ENCODE results near the gene ST6GALNAC2.
"Not testable (repeated sequence)": the region's sequence is repeated elsewhere in the genome, so short reads cannot be mapped to it uniquely, and the experiment has no call there.

The ST6GALNAC2 gene

DNA sequence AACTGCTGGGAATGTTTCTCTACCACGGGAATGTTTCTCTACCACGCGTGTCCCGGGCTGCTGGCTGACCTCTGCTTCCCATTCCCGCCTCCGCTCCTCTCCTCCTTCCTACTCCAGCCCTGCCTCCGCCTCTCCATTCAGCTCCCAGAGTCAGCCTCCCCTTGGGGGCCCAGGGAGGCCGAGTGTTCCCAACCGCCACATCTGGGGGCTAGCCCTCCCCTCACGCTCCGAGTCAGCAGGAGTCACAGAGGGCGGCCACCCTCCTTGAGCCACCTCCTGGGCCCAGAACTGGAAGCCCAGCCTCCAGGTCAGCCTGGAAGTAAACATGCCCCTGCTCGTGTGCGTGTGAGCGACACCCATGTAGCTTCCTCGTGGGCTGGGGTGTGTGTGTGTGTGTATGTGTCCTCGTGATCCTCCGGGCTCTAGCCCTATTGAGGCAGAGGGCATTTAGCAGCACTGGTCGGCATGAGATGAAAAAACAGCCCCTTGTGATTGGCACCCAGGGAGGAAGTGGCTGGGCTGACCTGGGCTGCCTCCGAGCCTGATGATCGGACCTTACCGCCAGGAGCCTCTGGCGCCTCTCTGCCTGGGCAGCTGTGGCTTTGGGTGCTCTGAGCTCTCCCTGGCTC, 55.5 kb downstream of the ST6GALNAC2 start:
- no peak for DNase-seq (ENCODE audit: extremely low read depth in 1 of 2, low read depth in 1 of 2)

DNA sequence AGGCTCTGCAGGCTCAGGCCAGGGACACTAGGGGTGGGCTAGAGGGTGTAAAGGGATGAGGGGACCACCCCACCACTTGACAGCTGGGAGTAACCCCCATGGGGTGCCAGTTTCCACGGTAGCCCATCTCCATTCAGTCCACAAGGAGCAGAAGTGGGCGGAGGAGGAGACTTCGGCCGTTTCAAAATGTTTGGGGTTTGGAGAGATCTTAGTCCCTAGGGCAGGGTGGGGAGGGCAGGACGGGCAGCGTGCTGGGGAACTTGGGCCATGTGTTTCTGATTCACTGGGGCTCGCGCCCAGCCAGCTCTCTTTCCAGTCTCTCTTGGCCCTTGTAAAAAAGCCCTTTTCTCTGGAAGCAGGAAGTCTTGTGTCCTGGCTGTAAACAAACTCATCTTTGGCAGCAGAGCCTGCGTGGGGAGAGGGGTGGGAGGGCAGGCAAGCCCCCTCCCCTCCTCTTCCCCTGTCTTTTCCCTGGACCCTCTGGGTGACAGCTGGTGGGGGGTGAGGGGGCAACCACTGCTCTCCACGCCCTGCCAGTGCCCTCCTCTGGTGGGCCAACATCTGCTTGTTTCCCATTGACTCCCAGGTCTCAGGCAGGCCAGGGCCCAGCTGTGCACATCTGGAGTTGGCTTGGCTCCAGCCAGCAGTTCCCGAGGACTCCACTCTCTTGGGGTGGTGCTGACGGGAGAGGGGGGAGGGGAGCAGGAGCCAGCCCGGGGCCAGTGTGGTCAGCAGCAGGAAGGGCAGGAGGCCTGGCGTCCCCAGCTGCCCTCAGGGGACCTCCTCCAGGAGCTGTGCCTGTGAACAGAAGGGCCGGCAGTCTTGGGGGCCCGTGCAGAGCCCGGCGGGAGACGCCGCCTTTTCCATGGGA, 56.2 kb downstream of the ST6GALNAC2 start:
- DNase-seq (ENCODE audit: extremely low read depth in 1 of 2, low read depth in 1 of 2) = no peak

DNA sequence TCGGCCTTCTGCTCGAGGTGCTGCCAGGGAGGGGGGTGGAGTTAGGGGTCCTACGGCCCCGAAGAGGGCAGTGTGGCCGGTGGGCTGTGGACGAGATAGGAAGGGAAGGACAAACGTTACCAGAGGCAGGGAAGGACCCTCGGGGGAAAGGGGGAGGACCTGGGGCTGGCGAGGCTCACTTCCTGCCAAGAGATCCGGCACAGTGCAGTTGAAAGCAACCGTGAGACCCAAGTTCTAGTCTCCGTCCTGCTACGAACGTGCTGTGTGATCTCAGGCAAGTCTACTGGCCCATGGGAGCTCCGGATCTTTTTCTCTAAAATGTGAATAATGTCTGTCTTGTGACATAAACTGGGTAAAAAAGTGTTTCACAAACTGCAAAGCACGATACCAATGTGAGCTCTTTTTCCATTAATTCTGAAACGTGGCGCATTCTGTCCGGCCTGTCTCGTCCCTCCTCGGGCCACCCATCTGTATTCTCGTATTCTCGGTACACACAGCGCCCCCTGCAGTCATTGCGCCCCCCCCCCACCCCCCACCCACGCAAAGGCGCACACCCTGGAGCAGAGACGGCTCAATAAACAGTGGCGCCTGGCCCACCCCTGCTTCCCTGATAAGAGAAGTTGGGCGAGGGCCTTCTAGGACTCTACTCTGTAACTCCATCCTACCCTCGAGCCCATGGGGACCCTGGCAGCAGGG, 57.0 kb downstream of the ST6GALNAC2 start:
- DNase-seq (ENCODE audit: extremely low read depth in 1 of 2, low read depth in 1 of 2) = no peak

DNA sequence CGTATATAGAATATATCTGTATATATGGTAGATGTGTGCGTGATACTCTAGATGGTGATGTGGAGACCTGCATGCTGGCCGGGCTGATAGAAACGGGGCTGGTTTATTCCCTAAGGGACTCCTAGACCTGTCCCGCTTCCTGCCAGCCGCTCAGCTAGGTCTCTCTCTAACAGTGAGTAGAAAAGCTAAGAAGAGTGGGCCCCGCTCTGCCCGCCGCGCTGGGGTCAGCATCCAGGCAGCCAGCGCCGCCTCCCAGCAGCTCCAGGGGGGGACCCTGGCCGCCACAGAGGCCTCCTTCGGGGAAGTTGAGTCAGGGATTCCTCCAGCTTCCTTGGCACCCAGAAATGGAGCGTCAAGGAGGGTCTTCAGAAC, 57.5 kb downstream of the ST6GALNAC2 start:
- DNase-seq (ENCODE audit: extremely low read depth in 1 of 2, low read depth in 1 of 2) = no peak

DNA sequence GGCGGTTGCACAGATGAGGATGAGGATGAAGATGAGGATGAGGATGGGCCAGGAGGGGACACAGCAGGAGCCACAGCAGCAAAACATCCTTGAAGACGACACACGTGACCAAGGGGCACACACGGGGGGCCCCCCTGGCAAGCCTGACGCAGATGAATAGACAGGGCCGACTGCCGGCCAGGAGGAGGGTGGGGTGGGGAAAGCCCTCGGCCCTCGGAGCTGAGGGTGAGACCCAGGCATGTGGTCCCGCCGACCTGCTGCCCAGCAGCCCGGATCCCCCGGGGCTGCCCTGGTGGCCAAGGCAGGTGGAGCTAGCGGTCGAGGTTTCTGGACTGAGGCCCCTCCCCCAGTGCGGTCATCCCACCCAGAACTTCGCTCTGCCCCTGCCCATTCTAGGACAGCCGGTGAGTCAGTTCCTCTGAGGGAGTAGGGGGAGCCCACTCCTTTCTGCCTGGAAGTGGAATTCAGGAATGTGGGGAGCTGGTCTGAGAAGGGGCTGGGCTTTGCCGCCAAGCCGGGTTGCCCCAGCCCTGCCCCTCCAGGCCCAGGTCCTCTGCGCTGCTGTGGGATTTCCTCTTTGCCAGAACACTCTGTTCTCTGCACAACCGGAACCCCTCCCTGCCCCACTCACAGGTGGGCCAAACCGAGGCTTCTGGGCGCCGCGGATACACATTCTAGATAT, 58.1 kb downstream of the ST6GALNAC2 start:
- peak; percentile 27 to 28 for DNase-seq (ENCODE audit: extremely low read depth in 1 of 2, low read depth in 1 of 2)

DNA sequence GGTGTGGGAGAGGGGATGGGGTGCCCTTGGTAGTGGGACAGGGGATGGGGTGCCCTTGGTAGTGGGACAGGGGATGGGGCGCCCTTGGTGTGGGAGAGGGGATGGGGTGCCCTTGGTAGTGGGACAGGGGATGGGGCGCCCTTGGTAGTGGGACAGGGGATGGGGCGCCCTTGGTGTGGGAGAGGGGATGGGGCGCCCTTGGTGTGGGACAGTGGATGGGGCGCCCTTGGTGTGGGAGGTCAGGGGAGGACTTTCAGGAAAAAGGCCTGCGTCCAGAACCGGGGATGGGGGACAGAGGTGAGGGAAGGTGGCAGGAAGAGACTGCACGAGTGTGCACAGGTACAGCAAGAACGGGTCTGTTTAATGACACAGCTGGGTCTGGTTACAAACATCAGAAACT, 58.6 kb downstream of the ST6GALNAC2 start:
- DNase-seq (ENCODE audit: extremely low read depth in 1 of 2, low read depth in 1 of 2) = not testable (repeated sequence)

DNA sequence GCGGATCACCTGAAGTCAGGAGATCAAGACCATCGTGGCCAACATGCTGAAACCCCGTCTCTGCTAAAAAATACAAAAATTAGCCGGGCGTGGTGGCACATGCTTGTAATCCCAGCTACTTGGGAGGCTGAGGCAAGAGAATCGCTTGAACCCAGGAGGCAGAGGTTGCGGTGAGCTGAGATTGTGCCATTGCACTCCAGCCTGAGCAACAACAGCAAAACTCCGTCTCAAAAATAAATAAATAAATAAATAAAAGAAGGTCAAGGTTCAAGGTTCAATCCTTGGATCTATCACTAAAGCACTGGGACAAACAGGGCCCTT, 60.2 kb downstream of the ST6GALNAC2 start:
- DNase-seq (ENCODE audit: extremely low read depth in 1 of 2, low read depth in 1 of 2) = not testable (repeated sequence)

DNA sequence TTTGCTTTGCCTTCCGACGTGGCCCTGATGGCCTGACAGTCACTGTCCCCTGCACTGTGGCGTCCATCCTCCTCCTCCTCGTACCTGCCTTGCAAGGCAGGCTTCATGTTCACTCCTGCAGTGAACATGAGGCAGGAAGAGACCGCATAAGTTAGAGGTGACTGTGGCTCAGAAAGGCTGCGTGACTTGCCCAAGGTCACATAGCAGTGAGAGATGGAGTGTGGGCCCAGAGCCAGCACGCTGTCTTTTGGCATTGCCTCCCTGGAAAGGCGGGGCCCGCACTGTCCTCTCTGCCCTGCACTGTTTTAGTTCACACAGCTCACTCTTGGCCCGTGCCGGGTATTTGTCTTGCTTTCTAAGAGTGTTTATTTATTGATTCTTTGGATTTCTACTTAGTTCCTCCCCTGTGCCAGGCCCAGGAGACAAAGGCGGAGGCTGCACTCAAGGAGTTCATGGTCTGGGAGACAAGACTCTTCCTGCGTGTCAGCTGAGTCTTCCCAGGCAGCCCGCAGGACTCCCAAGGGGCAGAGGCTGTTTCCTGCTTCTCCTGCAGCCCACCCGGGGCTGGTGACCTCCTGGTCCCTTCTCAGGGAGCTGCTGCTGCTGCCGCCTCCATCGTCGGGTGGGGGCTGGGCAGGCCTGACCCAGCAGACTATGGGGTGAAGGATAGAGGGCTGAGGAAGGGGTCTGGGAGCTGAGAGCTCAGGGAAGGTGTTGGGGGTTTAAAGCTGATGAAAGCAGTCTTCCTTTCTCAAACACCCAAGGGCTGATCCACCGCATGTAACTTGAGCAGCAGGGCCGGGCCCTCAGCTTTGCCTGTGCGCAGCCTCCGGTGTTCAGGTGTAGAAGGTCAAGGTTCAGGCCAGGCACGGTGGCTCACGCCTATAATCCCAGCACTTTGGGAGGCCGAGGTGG, 60.8 kb downstream of the ST6GALNAC2 start:
- DNase-seq (ENCODE audit: extremely low read depth in 1 of 2, low read depth in 1 of 2) = no peak

DNA sequence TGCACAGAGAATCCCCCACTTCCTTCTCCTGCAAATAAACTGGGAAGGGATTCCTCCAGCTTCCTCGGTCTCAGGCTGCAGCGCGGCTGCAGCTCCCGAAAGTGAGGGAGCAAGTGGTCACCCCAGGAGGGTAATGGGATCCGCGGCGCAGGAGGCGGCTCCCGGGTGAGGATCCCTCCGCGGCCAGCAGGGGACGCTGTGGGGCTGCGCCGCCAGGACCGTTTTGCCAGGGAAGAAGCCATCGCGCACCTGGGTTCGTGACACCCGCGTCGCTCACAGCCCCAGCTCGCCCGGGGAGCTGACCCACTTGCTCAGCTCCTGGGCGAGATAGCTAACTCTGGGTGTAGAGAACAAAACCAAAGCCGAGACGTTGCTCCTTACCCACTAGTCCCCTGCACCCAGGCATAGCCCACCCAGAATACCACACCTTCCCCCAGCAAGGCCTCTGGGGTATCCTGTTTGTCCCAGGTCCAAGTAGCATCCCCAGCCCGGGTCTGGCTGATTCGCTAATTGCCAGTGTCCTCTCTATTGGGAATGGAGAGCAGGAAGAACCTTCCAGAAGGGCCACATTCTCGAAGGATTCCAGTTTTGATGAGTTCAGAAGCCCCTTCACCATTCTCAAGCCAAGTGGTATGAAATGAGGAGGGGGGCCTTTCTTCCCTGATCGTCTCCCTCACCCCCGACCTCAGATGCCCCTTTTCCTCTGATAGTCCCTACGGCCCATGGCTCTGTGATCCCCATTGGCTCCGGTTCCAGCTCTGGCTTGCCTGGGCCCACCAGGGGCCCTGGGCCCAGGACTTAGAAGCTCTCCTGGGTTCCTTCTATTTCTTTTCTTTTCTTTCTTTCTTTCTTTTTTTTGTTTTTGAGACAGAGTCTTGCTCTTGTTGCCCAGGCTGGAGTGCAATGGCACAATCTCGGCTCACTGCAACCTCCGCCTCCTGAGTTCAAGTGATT, 62.3 kb downstream of the ST6GALNAC2 start:
- DNase-seq (ENCODE audit: extremely low read depth in 1 of 2, low read depth in 1 of 2) = peak; percentile 56 to 75

DNA sequence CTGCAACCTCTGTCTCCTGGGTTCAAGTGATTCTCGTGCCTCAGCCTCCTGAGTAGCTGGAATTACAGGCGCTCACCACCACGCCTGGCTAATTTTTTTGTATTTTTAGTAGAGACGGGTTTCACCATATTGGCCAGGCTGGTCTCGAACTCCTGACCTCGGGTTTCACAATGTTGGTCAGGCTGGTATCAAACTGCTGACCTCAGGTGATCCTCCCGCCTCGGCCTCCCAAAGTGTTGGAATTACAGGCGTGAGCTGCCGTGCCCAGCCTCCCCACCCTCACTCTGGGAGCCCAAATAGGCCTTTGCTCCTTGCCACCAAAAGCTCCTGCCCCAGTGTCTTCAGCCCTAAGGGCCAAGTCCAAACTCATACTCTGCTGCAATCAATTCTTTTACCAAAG, 64.0 kb downstream of the ST6GALNAC2 start:
- not testable (repeated sequence) for DNase-seq (ENCODE audit: extremely low read depth in 1 of 2, low read depth in 1 of 2)

DNA sequence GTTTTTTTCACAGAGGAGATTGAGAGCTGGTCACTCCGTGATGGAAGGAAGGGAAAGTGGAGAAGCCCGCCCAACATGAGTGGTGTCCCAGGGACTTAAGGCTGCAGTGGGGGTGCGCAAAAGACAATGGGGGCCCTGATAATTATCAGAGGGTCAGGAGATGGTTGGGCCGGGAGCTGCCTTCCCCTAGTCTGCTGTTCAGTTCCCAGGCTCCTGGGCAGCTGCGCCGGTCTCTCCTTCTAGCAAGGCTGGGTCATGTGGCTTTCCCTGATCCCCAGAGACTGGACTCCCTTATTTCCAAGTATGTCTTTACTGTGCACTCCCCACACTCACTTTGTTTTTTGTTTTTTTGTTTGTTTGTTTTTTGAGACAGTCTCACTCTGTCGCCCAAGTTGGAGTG, 64.4 kb downstream of the ST6GALNAC2 start:
- no peak for DNase-seq (ENCODE audit: extremely low read depth in 1 of 2, low read depth in 1 of 2)

DNA sequence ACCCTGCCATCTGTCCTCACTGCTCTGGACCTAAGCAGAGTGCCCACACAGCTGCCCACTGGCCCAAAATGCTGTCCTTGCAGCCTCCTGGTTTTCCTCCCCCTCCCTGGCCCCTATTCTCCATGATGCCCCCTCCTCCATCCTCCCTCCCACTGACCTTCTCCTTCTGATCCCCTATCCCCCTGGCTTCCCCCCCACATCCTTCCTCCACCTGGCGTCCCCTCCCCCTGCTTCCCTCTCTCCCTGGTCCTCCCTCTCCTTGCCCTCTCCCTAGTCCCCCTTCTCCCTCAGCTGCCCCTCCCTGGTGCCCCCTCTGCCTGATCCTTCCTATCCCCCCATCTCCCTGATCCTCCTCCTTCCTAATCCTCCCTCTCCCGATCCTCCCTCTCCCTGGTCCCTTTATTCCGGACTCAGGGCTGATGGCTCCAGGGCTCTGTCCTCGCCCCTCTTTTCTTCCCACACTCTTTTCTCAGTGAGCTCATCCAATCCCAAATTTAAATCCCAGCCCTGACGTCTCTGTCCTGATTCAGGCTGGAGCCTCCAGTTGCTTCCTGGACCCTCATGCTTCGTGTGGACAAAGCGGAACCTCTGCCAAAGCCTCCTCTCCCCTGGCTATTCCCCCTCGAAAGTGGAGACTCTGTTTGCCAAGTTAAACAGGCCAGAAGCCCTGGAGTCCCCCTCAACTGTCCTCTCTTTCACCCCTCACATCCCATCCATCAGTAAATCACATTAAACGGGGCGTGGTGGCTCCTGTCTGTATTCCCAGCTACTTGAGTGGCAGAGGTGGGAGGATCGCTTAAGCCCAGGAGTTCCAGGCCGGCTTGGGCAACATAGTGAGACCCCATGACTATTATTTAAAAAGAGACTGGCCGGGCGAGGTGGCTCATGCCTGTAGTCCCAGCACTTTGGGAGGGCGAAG, 66.4 kb downstream of the ST6GALNAC2 start:
- no peak for DNase-seq (ENCODE audit: extremely low read depth in 1 of 2, low read depth in 1 of 2)

DNA sequence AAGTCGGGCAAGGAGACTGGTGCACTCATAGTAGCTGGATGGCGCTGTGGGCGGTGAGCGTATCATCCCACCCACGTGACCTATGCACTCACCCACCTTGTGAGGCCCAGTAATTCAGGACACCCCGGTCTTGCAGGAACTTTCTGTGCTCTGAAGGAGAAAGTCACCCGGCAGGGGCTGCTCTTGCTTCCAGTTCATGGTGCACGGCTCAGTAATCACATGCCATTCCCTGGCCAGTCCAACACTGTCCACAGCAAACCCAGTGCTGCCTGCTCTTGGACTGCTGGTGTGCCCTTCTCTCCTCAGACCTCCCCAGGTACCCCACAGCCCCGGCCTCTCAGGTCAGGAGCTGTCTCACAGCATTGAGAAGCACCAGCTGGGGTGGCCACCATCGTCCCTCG, 68.0 kb downstream of the ST6GALNAC2 start:
- DNase-seq (ENCODE audit: extremely low read depth in 1 of 2, low read depth in 1 of 2) = no peak
